SIG-M5 treated with dmso at 0.1 percent for 504 hours (cell line): Measurements from ENCODE around the gene SCRT2.
A peak's percentile ranks its signal among the peaks of the same experiment; 100 is the strongest.

Experiments used
- DNase-seq: peaks from one replicate; lab custom pipeline; 2025; ENCODE audit not compliant: unreplicated experiment; lab: John Stamatoyannopoulos, UW

The SCRT2 gene

DNA sequence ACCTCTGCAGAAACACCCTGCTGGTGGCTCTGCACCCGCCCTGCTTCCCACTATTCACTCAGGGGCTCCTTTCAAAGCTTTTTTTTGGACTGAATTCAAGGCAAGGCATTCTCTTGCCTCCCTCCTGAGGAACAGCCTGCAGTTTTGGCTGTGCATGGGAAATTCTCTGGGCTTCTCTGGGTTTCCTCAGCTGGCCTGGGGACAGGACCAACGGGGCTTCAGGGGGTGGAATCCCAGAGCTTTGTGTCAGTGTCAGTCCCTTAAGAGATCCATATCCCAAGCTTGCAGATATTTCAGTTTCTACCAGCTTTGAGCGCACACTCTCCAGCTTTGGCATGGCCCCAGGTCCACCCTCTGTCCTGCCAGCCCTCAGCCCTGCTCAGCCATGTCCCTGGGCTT lies 2.0 kb downstream of the SCRT2 start:
- DNase-seq = no peak

GRCh38 chr20:672963-673602 lies 2.5 kb downstream of the SCRT2 start:
- DNase-seq = no peak

DNA sequence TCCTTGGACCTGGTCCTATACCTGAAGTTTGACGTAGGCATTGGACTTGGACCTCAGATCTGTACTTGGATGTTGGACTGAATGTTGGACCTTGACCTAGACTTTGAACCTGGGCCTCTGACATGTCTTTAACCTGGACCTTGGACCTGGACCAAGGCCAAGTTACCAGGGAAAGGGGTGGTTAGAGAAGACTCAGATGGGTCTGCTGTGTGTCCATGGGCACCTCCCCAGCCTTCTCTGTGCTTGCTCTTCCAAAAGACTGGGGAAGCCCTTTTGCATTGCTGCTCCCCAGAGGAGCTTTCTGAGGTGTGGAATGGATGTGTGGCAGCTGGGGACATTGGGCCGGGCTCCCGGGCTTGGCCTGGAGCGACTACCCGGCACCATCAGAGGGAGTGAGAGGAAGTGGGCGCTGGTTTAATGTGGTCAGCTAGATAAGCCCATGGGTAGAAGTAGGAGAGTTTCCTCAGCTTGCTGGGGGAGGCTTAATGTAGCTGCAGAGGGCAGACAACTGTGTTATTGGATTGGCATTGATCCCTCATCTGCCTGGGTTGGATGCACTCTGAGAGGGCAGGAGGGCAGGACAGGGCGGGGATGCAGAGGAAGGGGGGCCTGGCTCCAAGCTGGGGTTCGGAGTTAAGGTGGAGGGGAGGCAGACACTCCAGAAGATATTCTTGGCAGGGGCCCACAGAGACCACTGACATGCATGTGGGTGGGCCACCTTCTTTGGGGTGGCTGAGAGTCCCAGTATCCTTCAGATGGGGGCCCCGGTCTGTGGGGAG lies 4.2 kb downstream of the SCRT2 start:
- DNase-seq = no peak

DNA sequence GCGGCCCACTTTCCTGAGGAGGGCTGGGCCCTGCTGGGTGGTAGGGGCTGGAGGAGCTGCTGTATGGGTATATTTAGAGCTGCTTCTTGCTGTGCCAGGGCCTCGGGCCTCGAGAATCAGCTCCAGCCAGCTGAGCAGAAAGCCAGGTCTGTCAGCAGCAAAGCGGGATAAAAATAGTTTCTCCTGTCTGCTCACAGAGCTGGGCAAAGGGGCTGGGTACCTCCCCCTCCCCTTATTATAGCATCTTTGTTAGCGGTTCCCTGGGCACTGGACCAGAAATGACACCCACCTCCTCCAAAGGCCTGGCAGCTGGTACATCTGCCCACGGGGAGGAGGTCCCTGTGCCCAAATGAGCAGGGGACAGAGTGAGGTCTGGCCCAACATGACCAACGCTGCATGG lies 6.0 kb downstream of the SCRT2 start:
- no peak for DNase-seq

DNA sequence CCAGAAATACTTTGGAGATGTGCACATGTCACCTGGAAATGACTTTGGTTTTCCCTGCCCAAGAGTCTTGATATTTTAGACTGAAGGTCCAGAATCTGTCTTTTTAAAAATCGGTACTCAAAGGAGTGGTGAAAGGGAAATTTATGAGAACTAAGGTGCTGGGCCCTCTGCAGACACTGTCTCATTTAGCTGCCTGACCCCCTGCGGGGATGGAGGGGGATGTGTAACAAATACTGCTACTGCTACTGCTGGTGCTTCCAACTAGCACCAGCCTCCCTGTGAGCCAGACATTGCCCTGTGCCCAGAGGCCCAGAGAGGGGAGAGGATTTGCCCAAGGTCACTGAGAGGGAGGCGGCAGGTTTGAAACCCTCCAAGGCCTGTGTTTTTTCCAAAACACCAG lies 7.0 kb downstream of the SCRT2 start:
- DNase-seq = no peak

DNA sequence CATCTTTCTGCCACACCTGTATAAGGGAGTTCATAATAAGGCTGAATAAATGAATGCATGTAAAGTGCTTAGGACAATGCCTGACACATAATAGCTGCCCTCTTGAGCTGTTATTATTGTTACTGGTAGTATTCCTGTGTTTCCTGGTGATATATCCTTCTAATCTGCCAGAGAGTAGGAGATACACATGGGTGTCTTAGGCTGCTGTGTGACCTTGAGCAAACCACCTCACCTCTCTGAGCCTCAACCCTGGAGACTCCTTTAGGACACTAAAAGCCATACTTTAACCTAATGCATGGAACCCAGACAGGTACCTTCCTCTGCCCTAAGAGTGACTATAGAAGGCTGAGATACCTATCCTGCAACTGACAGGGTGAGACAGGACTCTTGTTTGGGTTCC lies 7.6 kb downstream of the SCRT2 start:
- DNase-seq = no peak

DNA sequence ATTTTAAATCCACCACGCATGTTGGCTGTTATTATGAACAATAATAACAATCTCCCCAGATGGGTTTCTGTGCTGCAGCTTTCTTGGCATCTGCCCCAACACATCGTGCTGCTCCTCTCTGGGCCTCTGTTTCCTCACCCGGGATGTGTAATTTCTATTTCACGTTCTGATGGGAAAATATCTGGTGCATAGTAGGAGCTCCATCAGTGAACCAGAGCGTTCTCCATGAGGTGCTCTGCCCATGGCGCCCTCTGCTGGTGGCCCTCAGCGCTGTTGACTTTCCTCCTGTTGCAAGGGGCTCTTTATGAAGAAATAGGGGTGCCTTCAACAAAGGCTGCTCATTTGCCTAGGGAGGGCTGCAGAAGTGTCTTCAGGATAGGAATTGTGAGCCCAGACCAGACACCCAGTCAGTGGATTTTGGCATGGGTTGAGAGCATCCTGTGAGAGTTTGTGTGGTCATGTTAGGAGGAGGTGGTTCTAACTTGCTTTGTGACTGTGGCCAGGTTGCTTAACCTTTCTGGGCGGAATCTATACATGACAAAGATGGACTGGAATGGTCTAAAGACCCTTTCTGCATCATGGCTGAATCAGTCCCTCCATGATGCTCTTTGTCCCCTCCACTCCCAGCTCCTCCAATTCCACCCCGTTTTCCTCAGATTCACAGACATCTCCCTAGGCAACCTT lies 8.1 kb downstream of the SCRT2 start:
- peak; percentile 39 for DNase-seq

DNA sequence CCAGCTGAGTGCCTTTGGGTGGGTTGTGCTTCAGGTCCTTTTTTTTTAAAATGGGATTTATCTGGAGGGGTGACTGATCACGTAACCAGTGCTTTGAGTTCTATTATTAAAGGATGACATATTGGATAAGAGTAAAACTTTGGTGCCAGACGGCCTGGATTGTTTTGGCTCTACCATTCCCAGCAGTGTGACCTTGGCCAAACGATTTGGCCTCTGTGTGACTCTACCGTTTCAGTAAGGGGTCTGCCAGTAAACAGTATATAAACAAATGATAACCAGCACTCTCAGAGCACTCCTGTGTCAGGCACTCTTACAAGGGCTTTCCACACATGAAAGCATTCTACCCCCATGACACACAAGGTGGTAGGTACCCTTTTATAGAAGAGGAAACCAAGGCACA lies 8.7 kb downstream of the SCRT2 start:
- no peak for DNase-seq

DNA sequence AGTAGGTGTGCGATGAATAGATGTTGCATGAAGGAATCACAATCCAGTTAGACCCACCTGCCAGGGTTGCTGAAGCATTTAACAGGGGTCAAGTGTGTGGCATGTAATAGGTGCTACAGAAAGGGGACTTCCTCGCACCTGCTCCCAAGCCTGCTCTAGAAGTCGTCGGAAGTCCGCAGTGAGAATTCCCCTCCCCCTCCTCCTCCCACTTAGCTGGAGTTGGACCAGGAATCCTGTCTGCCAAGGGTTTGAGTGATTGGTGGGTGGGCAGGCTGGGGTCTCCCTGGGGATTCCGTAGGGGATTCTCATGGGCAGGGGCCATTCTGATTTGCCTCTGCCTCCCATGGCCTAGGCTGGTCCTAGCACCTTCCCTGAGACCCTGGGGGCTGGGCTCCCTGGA lies 10.3 kb downstream of the SCRT2 start:
- no peak for DNase-seq

- no peak for DNase-seq
These were observed 11.0 kb downstream of the SCRT2 start for GRCh38 chr20:664576-664975.

DNA sequence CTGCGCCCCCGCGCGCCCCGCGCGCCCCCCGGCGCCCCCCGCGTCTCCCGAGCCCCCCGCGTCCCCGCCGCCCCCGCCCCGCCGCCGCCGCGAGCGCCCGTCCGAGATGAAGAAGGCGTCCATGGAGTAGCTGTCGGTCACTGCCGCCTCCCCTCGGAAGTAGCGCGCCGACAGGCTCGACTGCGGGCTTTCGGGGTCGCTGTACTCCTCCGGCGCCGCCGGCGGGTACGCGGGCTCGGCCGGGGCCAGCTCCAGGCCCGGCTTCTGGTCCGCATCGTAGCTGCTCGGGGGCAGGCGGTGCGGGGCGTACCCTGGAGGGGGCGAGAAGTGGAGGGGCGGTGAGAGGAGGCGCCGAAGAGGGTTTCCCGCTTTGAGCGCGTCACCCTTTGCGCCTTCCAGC lies 11.5 kb downstream of the SCRT2 start:
- DNase-seq = no peak

- no peak for DNase-seq
These were observed 12.1 kb downstream of the SCRT2 start for GRCh38 chr20:663315-664090.

DNA sequence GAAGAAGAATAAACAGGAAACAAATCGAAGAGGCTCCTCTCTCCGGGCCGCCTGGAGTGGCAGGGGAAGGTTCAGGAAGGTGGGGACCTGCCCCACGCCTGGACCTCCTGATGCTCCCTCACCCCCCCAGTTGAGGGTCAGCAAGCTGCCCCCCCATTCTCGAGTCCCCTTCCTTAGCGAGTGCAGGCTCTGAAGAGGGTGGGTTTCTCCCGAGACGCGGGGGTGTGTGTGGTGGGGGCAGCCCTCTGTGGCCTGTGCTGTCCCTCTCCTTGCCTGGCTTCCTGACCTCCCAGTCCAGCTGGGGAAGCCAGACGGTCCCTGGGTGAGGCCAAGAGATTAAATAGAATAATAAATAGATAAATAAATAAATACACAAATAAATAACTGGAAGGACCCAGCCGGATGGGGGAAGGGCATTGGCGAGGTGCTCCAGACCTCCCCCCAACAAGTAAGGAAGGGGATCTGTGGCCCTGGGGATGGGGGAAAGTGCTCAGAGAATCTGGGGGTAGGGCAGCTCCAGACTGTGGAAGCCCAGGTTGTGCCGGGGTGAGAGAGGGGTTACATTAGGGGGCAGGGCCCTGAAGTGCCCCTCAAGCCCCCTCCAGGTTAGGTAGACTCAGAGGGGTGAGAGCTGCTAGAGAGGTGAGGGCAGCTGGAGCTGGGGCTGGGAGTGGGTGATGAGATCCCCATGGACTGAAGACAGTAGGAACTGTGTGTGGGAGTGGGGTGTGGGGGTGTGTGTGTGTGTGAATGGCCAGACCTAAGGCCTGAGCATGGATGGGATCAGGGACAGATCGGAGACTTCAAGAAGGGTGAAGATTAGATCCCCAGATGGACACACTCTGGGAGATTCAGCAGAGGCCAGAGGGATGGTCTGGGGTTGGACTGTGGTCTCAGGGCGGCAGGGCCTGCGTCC lies 13.1 kb downstream of the SCRT2 start:
- no peak for DNase-seq

DNA sequence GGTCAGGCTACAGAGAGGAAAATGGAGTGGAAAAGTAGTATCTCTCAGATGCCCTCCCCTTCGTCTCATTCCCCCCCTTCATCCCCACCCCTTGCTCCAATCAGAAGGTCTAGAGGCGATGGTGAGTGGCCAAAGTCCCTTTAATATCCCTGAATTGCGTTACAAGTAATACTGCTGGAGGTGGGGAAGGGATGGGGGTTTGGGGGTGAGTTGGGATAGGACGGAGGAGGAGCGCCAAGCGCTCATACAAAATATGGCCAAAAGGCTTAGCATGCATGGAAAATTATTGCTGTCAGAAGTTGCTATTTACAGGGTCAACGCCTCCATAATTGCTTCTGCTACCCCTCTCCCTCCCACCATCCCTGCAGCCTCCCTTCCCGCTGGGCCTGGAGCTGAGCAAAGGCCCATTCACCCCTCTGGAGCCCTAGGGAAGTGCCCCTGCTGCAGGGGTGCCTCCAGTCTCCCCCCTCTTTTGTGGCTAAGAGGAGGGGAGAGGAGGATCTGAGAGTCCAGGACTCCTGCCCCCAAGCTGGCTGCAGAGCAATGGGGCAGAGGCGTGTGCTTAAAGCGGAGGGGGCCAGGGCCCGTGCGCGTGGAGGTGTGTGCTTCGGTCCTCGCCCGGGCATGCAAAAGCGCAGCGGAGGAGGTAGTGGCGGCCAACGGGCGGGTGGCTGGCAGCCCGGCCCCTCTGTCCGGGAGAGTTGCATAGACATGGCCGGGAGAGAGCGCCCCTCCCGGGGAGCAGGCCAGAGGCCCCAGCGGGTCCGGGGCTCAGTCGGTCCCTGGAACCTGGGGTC lies 13.9 kb downstream of the SCRT2 start:
- DNase-seq = no peak

DNA sequence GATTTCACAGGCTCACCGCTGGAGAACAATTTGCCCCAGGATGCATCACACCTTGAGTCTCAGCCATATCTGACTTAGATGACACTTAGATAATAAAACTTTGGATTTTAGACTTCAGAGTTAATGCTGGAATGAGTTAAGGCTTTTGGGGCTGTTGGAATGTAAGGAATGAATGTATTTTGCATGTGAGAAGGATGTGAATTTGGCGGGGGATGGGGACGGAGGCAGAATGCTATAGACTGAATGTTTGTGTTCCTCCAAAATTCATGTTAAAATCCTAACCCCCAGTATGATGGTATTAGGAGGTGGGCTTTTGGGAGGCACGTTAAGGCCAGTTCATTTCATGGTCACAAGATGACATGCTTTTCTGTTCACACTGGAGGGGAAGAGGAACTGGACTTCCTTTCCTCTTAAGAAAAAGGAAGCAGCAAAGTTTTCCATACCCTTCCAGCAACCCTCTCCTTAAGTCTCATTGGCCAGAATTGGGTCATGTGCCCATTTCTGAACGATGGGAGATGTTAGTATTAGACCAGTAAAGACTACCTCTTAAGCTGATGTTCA lies 16.8 kb downstream of the SCRT2 start:
- no peak for DNase-seq

DNA sequence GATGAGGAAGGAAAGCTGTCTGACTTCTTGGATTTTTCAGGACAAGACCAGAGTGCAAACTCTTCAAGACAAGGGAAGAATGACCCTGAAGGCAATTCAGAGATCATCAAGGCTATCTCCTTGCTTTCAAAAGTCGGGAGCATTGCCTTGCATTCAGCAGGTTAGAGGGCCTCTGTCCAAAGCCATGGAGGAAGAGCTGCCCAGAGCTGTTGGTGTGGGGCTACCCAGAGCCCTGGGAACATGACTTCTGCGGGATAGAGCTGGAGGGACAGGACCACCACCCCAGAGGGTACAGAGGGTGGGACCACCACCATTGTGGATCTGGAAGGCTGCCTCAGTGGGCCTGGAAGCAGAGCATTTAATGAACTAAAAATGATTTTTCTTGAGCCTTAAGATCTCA lies 17.4 kb downstream of the SCRT2 start:
- DNase-seq = no peak

- DNase-seq = no peak
These were observed 19.6 kb downstream of the SCRT2 start for GRCh38 chr20:655726-656624.

DNA sequence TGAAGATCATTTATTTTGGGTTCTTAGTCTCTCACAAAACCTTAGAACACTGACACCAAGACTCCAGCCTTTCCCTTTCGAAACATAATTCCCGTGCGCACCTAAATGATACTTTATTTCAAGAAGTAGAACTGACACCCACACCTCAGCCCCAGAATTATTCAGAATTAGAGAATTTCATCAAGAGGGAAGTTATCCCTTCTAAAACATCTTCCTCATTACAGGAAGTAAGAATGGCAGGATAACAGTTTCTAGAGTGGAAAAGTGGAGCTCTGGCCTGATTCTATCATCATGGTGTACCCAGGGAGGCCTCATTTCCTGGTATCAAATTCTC lies 21.2 kb downstream of the SCRT2 start:
- no peak for DNase-seq
